Heart left ventricle (tissue), 13 donors: ENCODE measurements around the gene MYO7B.

ENCODE experiments used
- CTCF ChIP-seq, 12 donors: fragments of 200-600 bp; sonication (generic) in 4 of 12; IDR thresholded peaks; one replicate each; pipeline versions ENCODE4 v1.5.0 to v1.8.0; 2018 to 2022; ENCODE audit warnings: antibody characterized with exemption in 12 of 12, mild to moderate bottlenecking in 5 of 12
- POLR2A ChIP-seq, 2 donors: fragments of 450-650 bp; IDR thresholded peaks; one replicate each; pipeline ENCODE4 v1.6.1; 2017; ENCODE audit warnings: antibody characterized with exemption in 2 of 2, mild to moderate bottlenecking in 2 of 2, moderate library complexity in 2 of 2
- donor health status: ischemic (EF 13 %, LVEDD 7.1; RV severe dilation, severe dysfunction).
- donor health status: DM: no; HTN: yes; CAD: no.
- donor health status: DM: no; HTN: no; CAD: no.
- donor health status: ischemic (EF 25% LVEDD 6.9; RV normal size, moderate dysfunction).
- donor health status: ischemic (EF 25% LVEDD 5.7; RV mildly dilated, moderate dysfunction).
- donor health status: ischemic (EF 35%, LVEDD 5.7; RV mildly dilated, moderate dysfunction).
- donor health status: nonischemic (EF 11% LVEDD 7.7; RV severe dilation, severe dysfunction).
- donor health status: DM: yes; HTN: yes; CAD: no.
- donor health status: PGD.
- donor health status: ischemic (EF 29% LVEDD 5.4; RV normal size, mild dysfunction).
- donor health status: nonischemic (EF 23%, LVEDD 6.1; RV moderate dilation, normal function).

- TF ChIP-seq CTCF (IDR thresholded peaks at IDR 0.05) (no peak), POLR2A (IDR thresholded peaks at IDR 0.05) (no peak)
Measured at GRCh38 chr2:127622561-127623387, 87.3 kb downstream of the MYO7B start.
